Kidney capillary endothelial cell (primary cell): ENCODE results near the gene GJB3.

Experiments
- DNase-seq: peaks from one replicate; pipeline ENCODE4 v3.0.0-alpha.2; 2018; ENCODE audit warnings: low spot score

Gene GJB3

DNA sequence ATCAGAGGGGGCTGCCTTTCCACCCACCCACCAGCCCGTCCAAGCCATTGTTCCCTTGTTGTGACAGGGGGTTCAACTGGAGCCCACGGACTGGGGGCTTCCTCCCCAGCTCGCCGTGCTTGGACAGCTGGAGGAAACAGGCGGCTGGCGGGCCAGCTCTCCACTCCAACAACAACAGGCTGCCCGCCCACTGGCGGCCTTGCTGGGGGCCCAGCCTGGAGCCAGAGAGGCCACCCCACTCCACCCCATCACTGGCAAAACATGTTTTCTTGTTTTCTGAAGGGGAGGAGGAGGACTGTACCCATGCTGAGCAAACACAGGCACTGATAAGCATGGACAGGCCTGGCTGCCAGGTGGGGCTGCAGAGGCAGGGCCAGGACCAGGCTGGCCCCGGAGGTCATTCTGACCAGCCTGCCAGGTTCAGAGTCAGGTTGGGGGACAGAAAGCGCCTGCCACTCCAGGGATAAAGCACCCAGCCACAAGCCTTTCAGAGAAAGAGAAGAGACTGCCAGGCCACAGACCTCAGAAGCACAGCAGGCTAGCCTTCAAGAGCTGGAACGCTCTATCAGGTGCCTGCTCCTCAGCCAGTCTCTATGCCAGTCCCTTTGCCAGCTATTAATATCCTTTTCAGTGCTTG is 44.6 kb downstream of the GJB3 start:
- DNase-seq, result no peak

DNA sequence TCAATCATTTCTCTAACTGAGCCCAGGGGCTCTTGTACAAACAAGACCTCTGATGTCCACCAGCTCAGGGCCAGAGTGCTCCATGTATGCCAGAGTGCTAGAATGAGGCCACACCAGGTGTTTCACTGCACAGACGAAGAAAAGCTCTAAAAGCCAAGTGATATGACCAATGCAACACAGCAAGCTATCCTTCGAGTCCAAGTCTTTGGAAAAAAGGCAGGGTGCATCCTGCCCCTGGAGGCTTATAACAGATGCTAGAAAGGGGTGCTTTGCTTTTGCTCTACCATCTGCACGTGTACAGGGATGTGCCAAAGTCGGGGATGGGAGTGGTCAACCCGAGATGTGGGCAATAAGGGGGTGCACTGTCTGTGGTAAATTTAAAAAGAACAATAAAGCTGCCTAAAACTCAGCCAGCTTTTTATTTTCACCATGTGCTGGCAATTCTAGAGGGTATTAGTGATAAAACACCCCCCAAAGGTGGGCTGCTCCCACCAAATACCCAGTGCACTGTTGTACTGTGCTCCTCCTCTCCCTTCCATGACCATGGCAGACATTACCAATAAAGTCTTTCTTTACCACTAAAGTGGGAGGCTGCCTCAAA is 46.4 kb downstream of the GJB3 start:
- DNase-seq, result no peak

DNA sequence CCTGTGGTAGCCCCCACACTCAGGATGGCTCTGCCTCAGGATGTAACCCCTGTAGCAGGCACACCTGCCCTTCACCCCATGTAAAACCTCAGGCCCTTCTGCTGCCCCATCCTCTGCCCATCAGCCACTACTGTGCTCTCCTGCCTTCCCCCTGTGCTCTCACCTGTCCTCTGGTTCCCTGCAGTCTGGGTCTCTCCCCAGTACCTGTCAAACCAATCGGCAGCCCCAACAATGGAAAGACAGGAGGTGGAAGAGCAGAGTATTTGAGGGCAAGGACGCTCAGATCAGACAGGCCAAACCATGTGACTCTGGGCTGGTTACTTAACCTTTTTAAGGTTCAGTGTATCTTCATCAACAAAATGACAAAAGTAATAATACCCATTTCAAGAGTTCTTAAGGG is 47.6 kb downstream of the GJB3 start:
- DNase-seq, result no peak

DNA sequence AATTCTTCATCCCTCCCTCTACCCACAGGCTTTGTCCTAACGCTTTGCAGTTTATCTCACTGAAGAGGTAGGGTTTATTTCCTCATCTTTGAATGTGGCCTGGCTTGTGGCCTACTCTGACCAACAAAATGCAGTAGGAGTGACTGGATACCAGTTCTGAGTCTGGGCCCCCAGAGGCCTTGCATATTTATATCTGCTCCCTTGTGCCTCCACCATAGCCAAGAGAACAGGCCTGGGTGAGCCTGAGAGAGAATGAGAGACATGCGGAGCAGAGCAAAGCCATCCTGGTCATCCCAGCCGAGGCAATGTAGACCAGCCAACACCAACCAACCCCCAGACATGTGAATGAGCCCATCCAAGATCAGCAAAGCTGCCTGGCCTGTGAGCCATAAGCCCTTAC is 48.2 kb downstream of the GJB3 start:
- no peak for DNase-seq

DNA sequence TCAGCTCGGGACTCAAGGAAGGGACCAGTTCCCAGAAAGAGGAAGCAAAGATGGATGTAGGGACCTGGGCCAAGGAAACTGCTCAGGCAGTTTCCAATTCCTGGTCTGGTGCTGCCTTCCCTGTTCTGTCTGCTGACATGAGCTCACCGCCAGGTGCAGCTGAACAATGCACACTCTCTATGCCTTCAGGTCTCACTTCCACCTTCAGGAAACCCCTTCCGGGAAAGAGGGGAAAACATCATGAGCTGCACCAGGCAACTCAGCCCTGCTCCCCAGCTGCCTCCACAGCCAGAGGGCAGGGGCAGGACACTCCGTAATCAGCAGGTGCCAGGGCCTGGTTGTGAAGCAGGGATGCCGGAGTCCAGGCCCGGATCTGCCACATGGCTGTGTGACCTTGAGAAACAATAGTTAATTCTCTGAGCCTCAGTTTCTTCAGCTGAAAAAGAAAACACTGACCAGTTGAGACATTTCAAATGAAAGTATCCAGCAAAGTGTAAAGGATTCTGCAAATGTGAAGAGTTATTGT is 50.8 kb downstream of the GJB3 start:
- no peak for DNase-seq

DNA sequence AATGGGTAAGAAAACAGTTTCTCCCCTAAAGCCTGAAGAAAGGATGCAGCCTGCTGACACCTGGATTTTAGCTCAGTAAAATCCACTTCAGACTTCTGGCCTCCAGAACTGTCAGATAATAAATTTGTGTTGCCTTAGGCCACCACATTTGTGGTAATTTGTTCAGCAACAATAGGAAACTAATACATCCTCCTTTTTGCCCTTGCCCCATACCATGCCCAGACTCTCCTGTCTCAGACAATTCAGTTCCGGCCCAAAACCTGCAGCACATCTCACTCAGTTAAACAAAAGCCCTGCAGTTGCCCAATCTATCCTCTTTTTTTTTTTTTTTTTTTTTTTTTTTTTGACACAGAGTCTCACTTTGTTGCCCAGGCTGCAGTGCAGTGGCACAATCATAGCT is 52.7 kb downstream of the GJB3 start:
- no peak for DNase-seq
